ENCODE measurements around the gene ACACB.

The ACACB gene

GRCh38 chr12:109154451-109155438 is 38.4 kb downstream of the ACACB start:
- Histone ChIP-seq H3K4me1 (ENCODE audit: control insufficient read depth in 1 of 2, insufficient read depth in 1 of 2, low read depth in 1 of 2, low read length in 1 of 2) (peaks cover 31 to 33% of the 10 kb centered on the region in 2 experiments), H3K36me3 (no peaks in the 10 kb centered on the region), H3K9me3 (no peaks in the 10 kb centered on the region), H3K27ac (peak overlapping the region; percentile 76), H3K27me3 (no peaks in the 10 kb centered on the region), H3K4me3 (ENCODE audit: low read depth in 1 of 2, low read length in 1 of 2) (peak overlapping the region; percentile 62 to 79)
- TF ChIP-seq CTCF (IDR thresholded peaks at IDR 0.05), result peak; percentile 14

DNA sequence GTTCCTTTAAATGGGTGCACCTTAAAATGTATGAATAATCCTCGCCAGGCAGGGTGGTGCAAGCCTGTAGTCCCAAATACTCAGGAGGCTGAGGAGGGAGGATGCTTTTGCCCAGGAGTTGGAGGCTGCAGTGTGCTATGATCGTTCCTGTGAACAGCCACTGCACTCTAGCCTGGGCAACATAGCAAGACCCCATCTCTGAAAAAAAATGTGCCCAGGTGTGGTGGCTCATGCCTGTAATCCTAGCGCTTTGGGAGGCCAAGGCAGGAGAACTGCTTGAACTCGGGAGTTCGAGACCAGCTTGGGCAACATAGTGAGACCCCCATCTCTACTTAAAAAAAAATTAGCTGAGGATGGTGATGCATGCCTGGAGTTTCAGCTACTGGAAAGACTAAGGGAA is 39.6 kb downstream of the ACACB start:
- Histone ChIP-seq H3K9me3 (no peaks in the 10 kb centered on the region), H3K4me3 (ENCODE audit: low read depth in 1 of 2, low read length in 1 of 2) (no peak overlapping the region), H3K4me1 (ENCODE audit: control insufficient read depth in 1 of 2, insufficient read depth in 1 of 2, low read depth in 1 of 2, low read length in 1 of 2) (peaks cover 31 to 33% of the 10 kb centered on the region in 2 experiments), H3K27me3 (no peaks in the 10 kb centered on the region), H3K36me3 (no peaks in the 10 kb centered on the region), H3K27ac (no peak overlapping the region)
- TF ChIP-seq CTCF (IDR thresholded peaks at IDR 0.05), result no peak

GRCh38 chr12:109156586-109156985 is 40.2 kb downstream of the ACACB start:
- H3K4me1 ChIP-seq (ENCODE audit: control insufficient read depth in 1 of 2, insufficient read depth in 1 of 2, low read depth in 1 of 2, low read length in 1 of 2), result peaks cover 31 to 33% of the 10 kb centered on the region in 2 experiments
- no peaks in the 10 kb centered on the region for H3K27me3 ChIP-seq
- TF ChIP-seq CTCF (IDR thresholded peaks at IDR 0.05), result no peak
- no peak overlapping the region for H3K27ac ChIP-seq
- H3K4me3 ChIP-seq (ENCODE audit: low read depth in 1 of 2, low read length in 1 of 2), result no peak overlapping the region
- no peaks in the 10 kb centered on the region for H3K36me3 ChIP-seq
- no peaks in the 10 kb centered on the region for H3K9me3 ChIP-seq

DNA sequence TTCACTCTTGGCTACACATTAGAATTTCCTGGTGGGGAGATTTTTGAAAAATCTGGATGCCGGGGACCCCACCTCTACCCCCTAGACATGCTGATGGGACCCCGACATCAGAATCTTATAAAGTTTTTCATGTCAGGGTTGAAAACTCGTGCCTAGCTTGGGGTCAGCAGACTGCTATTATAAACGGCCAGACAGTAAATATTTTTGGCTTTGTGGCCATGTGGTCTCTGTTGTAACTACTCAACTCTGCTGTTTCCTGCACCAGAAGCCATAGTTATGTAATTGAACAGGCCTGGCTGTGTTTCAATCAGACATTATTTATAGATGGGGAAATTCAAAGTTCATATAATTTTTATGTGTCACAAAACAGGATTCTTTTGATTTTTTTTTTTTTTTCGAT is 41.6 kb downstream of the ACACB start:
- Histone ChIP-seq H3K9me3 (no peaks in the 10 kb centered on the region), H3K27me3 (no peaks in the 10 kb centered on the region)
- no peak for TF ChIP-seq CTCF (IDR thresholded peaks at IDR 0.05)

DNA sequence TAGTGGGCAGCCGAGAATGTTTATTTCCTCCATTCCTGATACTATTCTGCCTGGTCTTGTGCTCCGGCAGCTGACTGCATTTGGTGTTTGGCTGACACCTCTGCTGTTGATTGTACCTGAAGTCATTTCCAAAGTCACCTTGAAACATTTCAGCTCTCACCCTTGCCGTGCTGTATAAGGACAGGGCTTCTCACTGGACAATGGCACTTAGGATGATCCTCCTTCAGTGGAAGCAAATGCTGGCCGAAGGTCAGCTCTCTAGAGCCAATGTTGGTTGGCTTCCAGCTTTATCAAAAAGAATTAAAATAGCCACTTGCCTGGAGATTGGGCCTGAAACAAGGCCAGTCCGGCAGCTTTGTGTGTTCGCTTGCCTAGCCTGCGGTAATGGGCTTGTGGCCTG is 44.0 kb downstream of the ACACB start:
- no peak for TF ChIP-seq CTCF (IDR thresholded peaks at IDR 0.05)
- Histone ChIP-seq H3K4me1 (ENCODE audit: control insufficient read depth in 1 of 2, insufficient read depth in 1 of 2, low read depth in 1 of 2, low read length in 1 of 2) (peaks cover 24% of the 10 kb centered on the region in 2 experiments), H3K27me3 (no peaks in the 10 kb centered on the region), H3K27ac (no peak overlapping the region), H3K4me3 (ENCODE audit: low read depth in 1 of 2, low read length in 1 of 2) (no peak overlapping the region), H3K9me3 (no peaks in the 10 kb centered on the region), H3K36me3 (no peaks in the 10 kb centered on the region)

More for the DNA sequence above, 41.6 kb downstream of the ACACB start:
- H3K4me1 ChIP-seq (ENCODE audit: control insufficient read depth in 1 of 2, insufficient read depth in 1 of 2, low read depth in 1 of 2, low read length in 1 of 2), result peaks cover 32 to 34% of the 10 kb centered on the region in 2 experiments
- no peak overlapping the region for H3K27ac ChIP-seq
- H3K36me3 ChIP-seq, result no peaks in the 10 kb centered on the region
- no peak overlapping the region for H3K4me3 ChIP-seq (ENCODE audit: low read depth in 1 of 2, low read length in 1 of 2)

Data from neutrophil (primary cell).